Endodermal cell (in vitro differentiated cells): Measurements from ENCODE around the gene SYNDIG1. TPM values are rescaled to one million over a fixed set of nuclear protein-coding genes. Genes with fewer than 3 reads are reported as not detected.

Experiments used
- DNase-seq: peaks from one replicate; pipeline ENCODE4 v3.0.0-alpha.2; 2017
- H3K27ac ChIP-seq: 2 replicates; pipeline ENCODE4 v1.5.1; 2013; ENCODE audit warnings: mild to moderate bottlenecking, low read depth, low read length, moderate library complexity
- H3K27me3 ChIP-seq: 2 replicates; pipeline ENCODE4 v1.6.1; 2013; ENCODE audit warnings: mild to moderate bottlenecking, low read length, moderate library complexity; ENCODE audit not compliant: insufficient read depth, control insufficient read depth, poor library complexity, severe bottlenecking
- H3K36me3 ChIP-seq: 2 replicates; pipeline ENCODE4 v1.7.0; 2013; ENCODE audit warnings: mild to moderate bottlenecking, low read length, moderate library complexity; ENCODE audit not compliant: control insufficient read depth, insufficient read depth
- H3K4me1 ChIP-seq: one replicate; pipeline ENCODE4 v1.7.0; 2013; ENCODE audit warnings: low read length; ENCODE audit not compliant: control insufficient read depth, insufficient read depth
- H3K4me3 ChIP-seq: 2 replicates; pipeline ENCODE4 v1.5.1; 2013; ENCODE audit warnings: mild to moderate bottlenecking, low read length, moderate library complexity
- H3K9ac ChIP-seq: 2 replicates; pipeline ENCODE4 v1.6.1; 2013; ENCODE audit warnings: mild to moderate bottlenecking, low read length, moderate library complexity; ENCODE audit not compliant: poor library complexity, severe bottlenecking; ENCODE audit errors: extremely low read depth
- H3K9me3 ChIP-seq: 2 replicates; pipeline ENCODE4 v1.6.1; 2013; ENCODE audit warnings: mild to moderate bottlenecking, low read length, moderate library complexity; ENCODE audit not compliant: control insufficient read depth
- H3K27ac Mint-ChIP-seq: 2 replicates; pipeline ENCODE4 v1.8.0; 2020; ENCODE audit warnings: mixed read lengths
- H3K27me3 Mint-ChIP-seq: 2 replicates; pipeline ENCODE4 v1.8.0; 2021; ENCODE audit warnings: mild to moderate bottlenecking, mixed read lengths; ENCODE audit not compliant: insufficient read depth
- H3K36me3 Mint-ChIP-seq: 2 replicates; pipeline ENCODE4 v1.8.0; 2020; ENCODE audit warnings: low read depth, mixed read lengths
- H3K4me1 Mint-ChIP-seq: 2 replicates; pipeline ENCODE4 v1.8.0; 2020; ENCODE audit warnings: mixed read lengths
- H3K4me3 Mint-ChIP-seq: 2 replicates; pipeline ENCODE4 v1.8.0; 2020; ENCODE audit warnings: mild to moderate bottlenecking, moderate library complexity, mixed read lengths
- H3K9me3 Mint-ChIP-seq: 2 replicates; pipeline ENCODE4 v1.8.0; 2020; ENCODE audit warnings: mild to moderate bottlenecking, mixed read lengths
- CTCF ChIP-seq: fragments of 200-600 bp; sonication (generic); conservative IDR thresholded peaks from 2 replicates; pipeline ENCODE4 v1.5.0; 2021; ENCODE audit warnings: antibody characterized with exemption, mild to moderate bottlenecking
- WGBS, 2 experiments: methylation state at CpG; one replicate each; pipeline versions ENCODE4 v1.1.5 to v1.1.7; 2013; ENCODE audit warnings: missing lambda C conversion rate in 2 of 2, mixed read lengths in 1 of 2; ENCODE audit not compliant: insufficient coverage in 1 of 2, insufficient read length in 1 of 2; 5-methylcytosine and 5-hydroxymethylcytosine counted together
- total RNA-seq, 2 donors: library from RNA; stranded (reverse); fragmentation: NEBNext Ultra II Directional in 1 of 2; extraction: Animal tissue kit (Norgen Biotek cat#: 25700) in 1 of 2; gene quantifications; 2 replicates in 1 of 2; 3 replicates in 1 of 2; pipeline ENCODE4 v1.2.1, GENCODE V29; 2021

SYNDIG1 gene
- total RNA-seq, 2 donors from 2014 or later: 5.5 to 6.8 TPM

DNA sequence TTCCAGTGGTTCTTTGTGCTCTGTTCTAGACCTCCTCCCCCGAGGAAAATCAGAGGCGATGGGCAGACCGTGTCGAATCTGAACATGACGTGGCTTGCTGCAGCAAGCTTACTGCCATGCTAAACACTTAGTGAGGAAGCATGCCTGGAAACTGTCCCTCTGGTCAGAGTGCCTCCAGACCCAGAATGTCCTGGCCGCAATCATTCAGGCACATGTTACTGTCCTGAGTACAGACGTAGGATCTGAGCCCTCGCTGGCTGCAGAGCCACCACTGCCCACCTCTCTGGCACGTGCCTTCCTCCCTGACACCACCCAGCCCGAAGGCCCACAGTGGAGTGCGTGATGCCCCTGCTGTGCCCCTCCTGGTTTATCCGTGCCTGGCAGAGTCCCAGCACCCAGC lies 163.6 kb downstream of the SYNDIG1 start:
- peaks cover 2% of the 10 kb centered on the region for H3K27me3 Mint-ChIP-seq
- 94 to 97% methylated on average over 12 of the region's 12 CpGs for WGBS, 2 experiments

DNA sequence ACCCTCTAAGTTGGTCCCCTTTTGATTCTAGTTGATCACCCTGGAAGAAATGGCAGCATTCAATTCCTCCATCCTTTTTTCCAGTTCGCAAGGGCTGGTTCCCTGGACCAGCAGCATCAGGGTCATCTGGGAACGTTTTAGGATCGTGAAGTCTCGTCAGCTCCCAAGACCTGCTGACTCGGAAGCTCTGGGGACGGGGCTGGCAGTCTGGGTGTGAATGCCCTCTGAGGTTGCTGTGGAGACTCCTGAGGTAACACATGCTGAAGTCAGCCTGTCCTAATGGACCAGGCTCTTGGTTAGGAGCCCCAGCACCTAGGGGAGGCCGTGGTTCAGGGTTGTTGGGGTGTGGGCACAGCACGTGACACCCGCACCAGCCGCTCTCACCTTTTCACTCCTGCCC lies 164.1 kb downstream of the SYNDIG1 start:
- TF ChIP-seq CTCF: no peak
- Histone ChIP-seq H3K36me3 (no peaks in the 10 kb centered on the region), H3K27ac (no peak overlapping the region), H3K4me1 (no peaks in the 10 kb centered on the region), H3K4me3 (no peak overlapping the region), H3K27me3 (no peaks in the 10 kb centered on the region), H3K9me3 (no peaks in the 10 kb centered on the region), H3K9ac (no peak overlapping the region)
- DNase-seq: no peak
- H3K4me1 Mint-ChIP-seq: peaks cover 38% of the 10 kb centered on the region
- no peak overlapping the region for H3K4me3 Mint-ChIP-seq
- no peaks in the 10 kb centered on the region for H3K36me3 Mint-ChIP-seq
- no peaks in the 10 kb centered on the region for H3K9me3 Mint-ChIP-seq
- WGBS, 2 experiments: 92 to 98% methylated on average over 6 to 10 of the region's 10 CpGs
- peaks cover 2% of the 10 kb centered on the region for H3K27me3 Mint-ChIP-seq
- H3K27ac Mint-ChIP-seq: no peak overlapping the region

More for the DNA sequence above, 163.6 kb downstream of the SYNDIG1 start:
- Histone ChIP-seq H3K4me3 (no peak overlapping the region), H3K36me3 (no peaks in the 10 kb centered on the region), H3K9me3 (no peaks in the 10 kb centered on the region), H3K27ac (no peak overlapping the region), H3K27me3 (no peaks in the 10 kb centered on the region), H3K4me1 (no peaks in the 10 kb centered on the region), H3K9ac (no peak overlapping the region)
- Mint-ChIP-seq H3K4me3 (no peak overlapping the region), H3K4me1 (peaks cover 38% of the 10 kb centered on the region), H3K9me3 (no peaks in the 10 kb centered on the region), H3K36me3 (no peaks in the 10 kb centered on the region), H3K27ac (peak overlapping the region; percentile 64)
- no peak for TF ChIP-seq CTCF
- no peak for DNase-seq

DNA sequence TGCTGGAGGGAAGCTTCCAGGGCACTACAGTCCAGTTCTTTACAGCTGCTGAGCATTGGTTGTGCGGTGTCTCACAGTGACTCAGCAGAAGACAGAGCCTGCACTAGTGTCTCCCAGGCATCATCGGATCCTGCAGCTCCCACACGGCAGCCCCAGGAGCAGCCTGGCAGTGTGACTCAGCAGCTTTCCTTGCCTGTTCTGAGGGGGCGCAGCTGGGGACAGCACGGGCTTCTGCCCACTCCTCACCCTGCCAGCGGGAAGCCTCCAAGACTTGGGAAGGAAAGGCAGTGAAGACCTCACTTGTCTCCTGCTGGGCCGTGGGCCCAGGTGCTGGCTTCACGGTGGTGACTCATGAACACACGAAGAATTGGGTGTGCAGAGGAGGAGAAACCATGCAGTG lies 165.4 kb downstream of the SYNDIG1 start:
- Histone ChIP-seq H3K9ac (no peak overlapping the region), H3K27ac (no peak overlapping the region), H3K4me3 (no peak overlapping the region)

More for the DNA sequence above, 165.4 kb downstream of the SYNDIG1 start:
- Mint-ChIP-seq H3K36me3 (no peaks in the 10 kb centered on the region), H3K4me1 (peaks cover 31% of the 10 kb centered on the region), H3K9me3 (no peaks in the 10 kb centered on the region), H3K27ac (no peak overlapping the region), H3K4me3 (no peak overlapping the region), H3K27me3 (no peaks in the 10 kb centered on the region)
- Histone ChIP-seq H3K36me3 (no peaks in the 10 kb centered on the region), H3K9me3 (no peaks in the 10 kb centered on the region), H3K4me1 (no peaks in the 10 kb centered on the region), H3K27me3 (no peaks in the 10 kb centered on the region)
- WGBS, 2 experiments: 83% methylated on average over 2 to 9 of the region's 9 CpGs
- TF ChIP-seq CTCF: no peak
- peak; percentile 66 for DNase-seq
